Measurements from ENCODE around the gene ANKRD50.

DNA sequence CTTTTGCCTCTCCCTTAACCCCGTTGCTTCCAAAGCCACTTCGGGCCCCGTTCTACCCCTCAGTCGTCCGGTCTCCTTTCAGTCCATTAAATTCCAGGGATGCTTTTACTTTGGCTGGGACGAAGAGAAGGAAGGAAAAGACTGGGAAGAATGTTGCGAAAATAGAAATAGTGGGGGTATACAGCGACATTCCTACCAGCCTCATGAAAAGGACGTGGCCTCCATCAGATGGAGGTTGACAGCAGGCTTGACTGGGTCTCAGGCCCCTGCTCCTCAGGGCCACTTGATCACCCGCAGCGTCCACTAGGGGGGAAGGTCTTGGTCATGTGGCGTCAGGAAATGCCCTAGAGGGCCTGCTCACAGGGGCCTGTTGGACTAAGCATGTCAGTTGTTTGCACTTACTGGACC lies 657 bp upstream of the ANKRD50 start:
- TF ChIP-seq, protein P1, sequence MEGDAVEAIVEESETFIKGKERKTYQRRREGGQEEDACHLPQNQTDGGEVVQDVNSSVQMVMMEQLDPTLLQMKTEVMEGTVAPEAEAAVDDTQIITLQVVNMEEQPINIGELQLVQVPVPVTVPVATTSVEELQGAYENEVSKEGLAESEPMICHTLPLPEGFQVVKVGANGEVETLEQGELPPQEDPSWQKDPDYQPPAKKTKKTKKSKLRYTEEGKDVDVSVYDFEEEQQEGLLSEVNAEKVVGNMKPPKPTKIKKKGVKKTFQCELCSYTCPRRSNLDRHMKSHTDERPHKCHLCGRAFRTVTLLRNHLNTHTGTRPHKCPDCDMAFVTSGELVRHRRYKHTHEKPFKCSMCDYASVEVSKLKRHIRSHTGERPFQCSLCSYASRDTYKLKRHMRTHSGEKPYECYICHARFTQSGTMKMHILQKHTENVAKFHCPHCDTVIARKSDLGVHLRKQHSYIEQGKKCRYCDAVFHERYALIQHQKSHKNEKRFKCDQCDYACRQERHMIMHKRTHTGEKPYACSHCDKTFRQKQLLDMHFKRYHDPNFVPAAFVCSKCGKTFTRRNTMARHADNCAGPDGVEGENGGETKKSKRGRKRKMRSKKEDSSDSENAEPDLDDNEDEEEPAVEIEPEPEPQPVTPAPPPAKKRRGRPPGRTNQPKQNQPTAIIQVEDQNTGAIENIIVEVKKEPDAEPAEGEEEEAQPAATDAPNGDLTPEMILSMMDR (IDR thresholded peaks at IDR 0.05), result peak; percentile 28 to 76 (median 48)
- TF ChIP-seq POLR2A (IDR thresholded peaks at IDR 0.05), result no peak
